ENCODE results near the gene HBG1.

Gene HBG1

DNA sequence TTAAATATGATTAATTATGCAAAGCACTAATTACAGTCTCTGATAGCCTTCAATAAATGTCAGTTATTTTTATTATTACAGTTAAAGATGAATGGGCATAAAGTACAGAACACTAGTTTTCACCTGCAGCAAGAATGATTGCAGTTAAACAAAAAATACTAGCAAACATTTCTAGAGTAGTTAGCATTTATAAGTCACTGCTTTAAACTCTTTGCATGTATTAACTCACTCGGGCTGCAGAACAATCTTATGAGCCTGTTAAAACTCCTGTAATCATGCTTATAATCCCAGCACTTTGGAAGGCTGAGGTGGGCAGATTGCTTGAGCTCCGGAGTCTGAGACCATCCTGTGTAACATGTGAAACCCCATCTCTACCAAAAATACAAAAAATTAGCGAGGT is 37.2 kb upstream of the HBG1 start:
- Histone ChIP-seq H3K36me3 (replicated peaks; ENCODE audit: insufficient read depth, low read length) (no peaks in the 10 kb centered on the region), H2AFZ (ENCODE audit: low read length) (no peak overlapping the region), H3K79me2 (ENCODE audit: low read length) (no peaks in the 10 kb centered on the region), H3K27me3 (replicated peaks; ENCODE audit: insufficient read depth, low read length) (no peaks in the 10 kb centered on the region), H3K9me2 (replicated peaks; ENCODE audit: insufficient read depth, low read length) (no peaks in the 10 kb centered on the region), H4K20me1 (ENCODE audit: insufficient read depth, low read length) (no peaks in the 10 kb centered on the region), H3K9ac (ENCODE audit: low read length) (no peak overlapping the region), H3K27ac (ENCODE audit: low read length) (no peak overlapping the region), H3K4me2 (ENCODE audit: low read depth, low read length) (no peak overlapping the region), H3K9me3 (replicated peaks; ENCODE audit: insufficient read depth, low read length) (no peaks in the 10 kb centered on the region), H3K4me1 (ENCODE audit: low read length) (peaks cover 37% of the 10 kb centered on the region), H3F3A (ENCODE audit: insufficient read depth, low read length) (no peaks in the 10 kb centered on the region; the same call in 1 of the 2 replicates), H3K4me3 (ENCODE audit: low read length) (no peak overlapping the region)
- DNase-seq: no peak
- TF ChIP-seq, protein P1, sequence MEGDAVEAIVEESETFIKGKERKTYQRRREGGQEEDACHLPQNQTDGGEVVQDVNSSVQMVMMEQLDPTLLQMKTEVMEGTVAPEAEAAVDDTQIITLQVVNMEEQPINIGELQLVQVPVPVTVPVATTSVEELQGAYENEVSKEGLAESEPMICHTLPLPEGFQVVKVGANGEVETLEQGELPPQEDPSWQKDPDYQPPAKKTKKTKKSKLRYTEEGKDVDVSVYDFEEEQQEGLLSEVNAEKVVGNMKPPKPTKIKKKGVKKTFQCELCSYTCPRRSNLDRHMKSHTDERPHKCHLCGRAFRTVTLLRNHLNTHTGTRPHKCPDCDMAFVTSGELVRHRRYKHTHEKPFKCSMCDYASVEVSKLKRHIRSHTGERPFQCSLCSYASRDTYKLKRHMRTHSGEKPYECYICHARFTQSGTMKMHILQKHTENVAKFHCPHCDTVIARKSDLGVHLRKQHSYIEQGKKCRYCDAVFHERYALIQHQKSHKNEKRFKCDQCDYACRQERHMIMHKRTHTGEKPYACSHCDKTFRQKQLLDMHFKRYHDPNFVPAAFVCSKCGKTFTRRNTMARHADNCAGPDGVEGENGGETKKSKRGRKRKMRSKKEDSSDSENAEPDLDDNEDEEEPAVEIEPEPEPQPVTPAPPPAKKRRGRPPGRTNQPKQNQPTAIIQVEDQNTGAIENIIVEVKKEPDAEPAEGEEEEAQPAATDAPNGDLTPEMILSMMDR (IDR thresholded peaks at IDR 0.05; ENCODE audit: low read length): no peak
- TF ChIP-seq EZH2 (optimal IDR thresholded peaks at IDR 0.05; ENCODE audit: low read depth, low read length) (no peak), EZH2phosphoT487 (IDR thresholded peaks at IDR 0.05; ENCODE audit: low read length) (no peak)

GRCh38 chr11:5286351-5286750 is 36.7 kb upstream of the HBG1 start:
- no peaks in the 10 kb centered on the region for H3K9me3 ChIP-seq (replicated peaks; ENCODE audit: insufficient read depth, low read length)
- no peaks in the 10 kb centered on the region for H3K79me2 ChIP-seq (ENCODE audit: low read length)
- H3K4me3 ChIP-seq (ENCODE audit: low read length): no peak overlapping the region
- no peak overlapping the region for H3K27ac ChIP-seq (ENCODE audit: low read length)
- TF ChIP-seq EZH2phosphoT487 (IDR thresholded peaks at IDR 0.05; ENCODE audit: low read length) (no peak), EZH2 (optimal IDR thresholded peaks at IDR 0.05; ENCODE audit: low read depth, low read length) (no peak)
- TF ChIP-seq, protein P1 (IDR thresholded peaks at IDR 0.05; ENCODE audit: low read length): no peak
- no peaks in the 10 kb centered on the region; the same call in 1 of the 2 replicates for H3F3A ChIP-seq (ENCODE audit: insufficient read depth, low read length)
- H3K9me2 ChIP-seq (replicated peaks; ENCODE audit: insufficient read depth, low read length): no peaks in the 10 kb centered on the region
- H3K4me2 ChIP-seq (ENCODE audit: low read depth, low read length): no peak overlapping the region
- peaks cover 33% of the 10 kb centered on the region for H3K4me1 ChIP-seq (ENCODE audit: low read length)
- H2AFZ ChIP-seq (ENCODE audit: low read length): no peak overlapping the region
- no peaks in the 10 kb centered on the region for H3K36me3 ChIP-seq (replicated peaks; ENCODE audit: insufficient read depth, low read length)
- DNase-seq: no peak
- no peaks in the 10 kb centered on the region for H4K20me1 ChIP-seq (ENCODE audit: insufficient read depth, low read length)
- no peak overlapping the region for H3K9ac ChIP-seq (ENCODE audit: low read length)
- no peaks in the 10 kb centered on the region for H3K27me3 ChIP-seq (replicated peaks; ENCODE audit: insufficient read depth, low read length)

- H4K20me1 ChIP-seq (ENCODE audit: insufficient read depth, low read length): no peaks in the 10 kb centered on the region
- H3K27ac ChIP-seq (ENCODE audit: low read length): peak overlapping the region; percentile 9; the same call in 1 of the 2 replicates
- DNase-seq: peak; percentile 67
- H3K79me2 ChIP-seq (ENCODE audit: low read length): no peaks in the 10 kb centered on the region
- H2AFZ ChIP-seq (ENCODE audit: low read length): no peak overlapping the region
- no peaks in the 10 kb centered on the region; the same call in 1 of the 2 replicates for H3F3A ChIP-seq (ENCODE audit: insufficient read depth, low read length)
- no peaks in the 10 kb centered on the region for H3K27me3 ChIP-seq (replicated peaks; ENCODE audit: insufficient read depth, low read length)
- no peak overlapping the region for H3K9ac ChIP-seq (ENCODE audit: low read length)
- TF ChIP-seq, protein P1 (IDR thresholded peaks at IDR 0.05; ENCODE audit: low read length): no peak
- TF ChIP-seq EZH2 (optimal IDR thresholded peaks at IDR 0.05; ENCODE audit: low read depth, low read length) (no peak), EZH2phosphoT487 (IDR thresholded peaks at IDR 0.05; ENCODE audit: low read length) (no peak)
- H3K9me3 ChIP-seq (replicated peaks; ENCODE audit: insufficient read depth, low read length): no peaks in the 10 kb centered on the region
- peak overlapping the region; percentile 7; the same call in 1 of the 2 replicates for H3K4me2 ChIP-seq (ENCODE audit: low read depth, low read length)
- no peaks in the 10 kb centered on the region for H3K36me3 ChIP-seq (replicated peaks; ENCODE audit: insufficient read depth, low read length)
- H3K4me3 ChIP-seq (ENCODE audit: low read length): no peak overlapping the region
- H3K9me2 ChIP-seq (replicated peaks; ENCODE audit: insufficient read depth, low read length): no peaks in the 10 kb centered on the region
- peaks cover 29% of the 10 kb centered on the region for H3K4me1 ChIP-seq (ENCODE audit: low read length)
Measured at GRCh38 chr11:5285703-5286340, 36.2 kb upstream of the HBG1 start.
